ENCODE data around the gene OR2T12.
"Not testable (repeated sequence)": the region's sequence is repeated elsewhere in the genome, so short reads cannot be mapped to it uniquely, and the experiment has no call there.

GRCh38 chr1:248306740-248307139, 3.5 kb upstream of the OR2T12 start:
- TF ChIP-seq, protein P1, sequence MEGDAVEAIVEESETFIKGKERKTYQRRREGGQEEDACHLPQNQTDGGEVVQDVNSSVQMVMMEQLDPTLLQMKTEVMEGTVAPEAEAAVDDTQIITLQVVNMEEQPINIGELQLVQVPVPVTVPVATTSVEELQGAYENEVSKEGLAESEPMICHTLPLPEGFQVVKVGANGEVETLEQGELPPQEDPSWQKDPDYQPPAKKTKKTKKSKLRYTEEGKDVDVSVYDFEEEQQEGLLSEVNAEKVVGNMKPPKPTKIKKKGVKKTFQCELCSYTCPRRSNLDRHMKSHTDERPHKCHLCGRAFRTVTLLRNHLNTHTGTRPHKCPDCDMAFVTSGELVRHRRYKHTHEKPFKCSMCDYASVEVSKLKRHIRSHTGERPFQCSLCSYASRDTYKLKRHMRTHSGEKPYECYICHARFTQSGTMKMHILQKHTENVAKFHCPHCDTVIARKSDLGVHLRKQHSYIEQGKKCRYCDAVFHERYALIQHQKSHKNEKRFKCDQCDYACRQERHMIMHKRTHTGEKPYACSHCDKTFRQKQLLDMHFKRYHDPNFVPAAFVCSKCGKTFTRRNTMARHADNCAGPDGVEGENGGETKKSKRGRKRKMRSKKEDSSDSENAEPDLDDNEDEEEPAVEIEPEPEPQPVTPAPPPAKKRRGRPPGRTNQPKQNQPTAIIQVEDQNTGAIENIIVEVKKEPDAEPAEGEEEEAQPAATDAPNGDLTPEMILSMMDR (IDR thresholded peaks at IDR 0.05), result not testable (repeated sequence)
- not testable (repeated sequence) for TF ChIP-seq POLR2A (IDR thresholded peaks at IDR 0.05)
